Body of pancreas (tissue), 4 donors: Measurements from ENCODE around the gene ADAMTS16. TPM values are rescaled to one million over a fixed set of nuclear protein-coding genes. Genes with fewer than 3 reads are reported as not detected.

Experiments
- ATAC-seq: fragments of 150-250 bp; one replicate; pipeline ENCODE4 v1.9.1; 2016
- DNase-seq, 4 donors: peaks; one replicate each; pipeline ENCODE4 v3.0.0-alpha.2; 2019
- H3K27ac ChIP-seq, 4 donors: fragments of 200-600 bp; sonication (generic); 1 replicate in 3 of 4; 2 replicates in 1 of 4; pipeline versions ENCODE4 v1.5.1 to v1.6.1; 2016 to 2019; ENCODE audit warnings: mild to moderate bottlenecking in 1 of 4, mixed read lengths in 1 of 4, moderate library complexity in 1 of 4
- H3K27me3 ChIP-seq, 2 donors: fragments of 200-600 bp; sonication (generic); one replicate each; pipeline ENCODE4 v1.6.0; 2016; ENCODE audit warnings: mild to moderate bottlenecking in 1 of 2
- H3K36me3 ChIP-seq, 2 donors: fragments of 200-600 bp; sonication (generic); replicated peaks in 1 of 2; 2 replicates each; pipeline ENCODE4 v1.5.1; 2016; ENCODE audit warnings: low read depth in 2 of 2; ENCODE audit not compliant: insufficient read depth in 1 of 2
- H3K4me1 ChIP-seq: fragments of 200-600 bp; sonication (generic); one replicate; pipeline ENCODE4 v1.6.0; 2016
- H3K4me3 ChIP-seq, 2 donors: fragments of 200-600 bp; sonication (generic); 1 replicate in 1 of 2; 2 replicates in 1 of 2; pipeline ENCODE4 v1.5.1; 2016 to 2019
- H3K9me3 ChIP-seq, 3 donors: fragments of 200-600 bp; sonication (generic); 1 replicate in 2 of 3; 2 replicates in 1 of 3; pipeline ENCODE4 v1.5.1; 2016
- POLR2A ChIP-seq, 3 donors: fragments of 450-650 bp; IDR thresholded peaks; one replicate each; pipeline ENCODE4 v1.6.1; 2016; ENCODE audit warnings: antibody characterized with exemption in 3 of 3, mild to moderate bottlenecking in 2 of 3
- WGBS, 2 donors: methylation state at CpG; one replicate each; pipeline ENCODE4 v1.1.5; 2017; 5-methylcytosine and 5-hydroxymethylcytosine counted together
- intact Hi-C: fragments of 100-400 bp; cut with DNase I; formaldehyde crosslinking; loops from one replicate; pipeline ENCODE4 v1.15.1; 2023
- total RNA-seq, 2 donors: library from RNA; depleted of rRNA; stranded (reverse); fragments of >200 nt; gene quantifications; one replicate each; pipeline ENCODE4 v1.1.0, GENCODE V29; 2016
- TF ChIP-seq, protein P1 (sequence below), 7 experiments: fragments of 450-650 bp in 4 of 7; fragments of 200-600 bp in 3 of 7; sonication (generic) in 3 of 7; IDR thresholded peaks; one replicate each; pipeline ENCODE4 v1.5.1; 2016 to 2019; ENCODE audit warnings: antibody characterized with exemption in 7 of 7

The ADAMTS16 gene
- total RNA-seq, 2 donors from 2014 or later = 1.8 to 5.6 TPM

DNA sequence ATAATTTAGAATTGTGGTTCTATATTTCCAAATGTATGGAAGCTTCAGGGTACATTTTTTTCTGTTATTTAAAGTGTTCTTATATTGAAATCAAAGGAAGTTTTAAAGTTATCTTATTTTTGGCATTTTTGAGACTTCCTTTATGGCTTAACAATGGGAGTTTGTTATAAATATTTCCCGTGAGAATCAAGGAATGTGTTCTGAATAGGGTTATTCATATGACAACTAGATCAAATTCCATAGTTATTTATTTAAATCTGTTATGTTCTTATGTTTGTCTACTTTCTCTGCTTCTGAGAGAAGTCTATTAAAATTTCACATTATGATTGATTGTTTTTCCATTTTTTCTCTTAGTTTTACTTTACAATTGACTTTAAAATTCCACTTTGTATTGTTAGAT lies 135.1 kb downstream of the ADAMTS16 start:
- Histone ChIP-seq H3K27ac (no peak overlapping the region), H3K4me3 (no peak overlapping the region), H3K9me3 (no peaks in the 10 kb centered on the region), H3K27me3 (no peaks in the 10 kb centered on the region), H3K36me3 (no peaks in the 10 kb centered on the region), H3K4me1 (peaks cover 18% of the 10 kb centered on the region)
- TF ChIP-seq POLR2A (IDR thresholded peaks at IDR 0.05) = no peak
- TF ChIP-seq, protein P1, sequence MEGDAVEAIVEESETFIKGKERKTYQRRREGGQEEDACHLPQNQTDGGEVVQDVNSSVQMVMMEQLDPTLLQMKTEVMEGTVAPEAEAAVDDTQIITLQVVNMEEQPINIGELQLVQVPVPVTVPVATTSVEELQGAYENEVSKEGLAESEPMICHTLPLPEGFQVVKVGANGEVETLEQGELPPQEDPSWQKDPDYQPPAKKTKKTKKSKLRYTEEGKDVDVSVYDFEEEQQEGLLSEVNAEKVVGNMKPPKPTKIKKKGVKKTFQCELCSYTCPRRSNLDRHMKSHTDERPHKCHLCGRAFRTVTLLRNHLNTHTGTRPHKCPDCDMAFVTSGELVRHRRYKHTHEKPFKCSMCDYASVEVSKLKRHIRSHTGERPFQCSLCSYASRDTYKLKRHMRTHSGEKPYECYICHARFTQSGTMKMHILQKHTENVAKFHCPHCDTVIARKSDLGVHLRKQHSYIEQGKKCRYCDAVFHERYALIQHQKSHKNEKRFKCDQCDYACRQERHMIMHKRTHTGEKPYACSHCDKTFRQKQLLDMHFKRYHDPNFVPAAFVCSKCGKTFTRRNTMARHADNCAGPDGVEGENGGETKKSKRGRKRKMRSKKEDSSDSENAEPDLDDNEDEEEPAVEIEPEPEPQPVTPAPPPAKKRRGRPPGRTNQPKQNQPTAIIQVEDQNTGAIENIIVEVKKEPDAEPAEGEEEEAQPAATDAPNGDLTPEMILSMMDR (IDR thresholded peaks at IDR 0.05) = no peak
- 22 to 26% methylated on average over 1 of the region's 1 CpG for WGBS, 2 donors
- intact Hi-C loops = no loop called here
- ATAC-seq = no peak
- no peak for DNase-seq

DNA sequence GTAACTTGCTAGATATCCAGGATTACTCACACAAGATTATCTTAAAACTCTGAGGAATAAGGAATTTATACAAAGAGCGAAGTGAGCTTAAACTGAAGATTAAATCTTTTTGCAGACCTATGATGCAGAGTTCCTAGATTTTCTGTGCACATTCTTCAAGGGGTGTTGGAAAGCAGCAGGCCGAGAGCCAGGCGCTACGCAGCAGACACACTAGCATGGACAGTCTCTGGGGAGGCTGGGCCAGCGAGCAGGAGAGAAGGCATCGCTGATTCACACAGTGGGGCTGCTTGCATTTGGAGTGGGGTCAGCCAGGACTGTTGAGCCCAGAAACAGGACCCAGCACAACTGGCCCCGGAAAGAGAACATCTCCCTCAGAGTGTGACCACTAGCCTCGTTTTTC lies 136.3 kb downstream of the ADAMTS16 start:
- H3K36me3 ChIP-seq = no peaks in the 10 kb centered on the region
- peaks cover 11% of the 10 kb centered on the region for H3K4me1 ChIP-seq
- H3K4me3 ChIP-seq = no peak overlapping the region
- intact Hi-C loops = no loop called here
- no peaks in the 10 kb centered on the region for H3K9me3 ChIP-seq
- DNase-seq (no peak), ATAC-seq (no peak)
- no peaks in the 10 kb centered on the region for H3K27me3 ChIP-seq
- WGBS, 2 donors = 87 to 89% methylated on average over 8 of the region's 8 CpGs
- H3K27ac ChIP-seq = no peak overlapping the region
- TF ChIP-seq POLR2A (IDR thresholded peaks at IDR 0.05) = no peak
- TF ChIP-seq, protein P1 (IDR thresholded peaks at IDR 0.05) = no peak

DNA sequence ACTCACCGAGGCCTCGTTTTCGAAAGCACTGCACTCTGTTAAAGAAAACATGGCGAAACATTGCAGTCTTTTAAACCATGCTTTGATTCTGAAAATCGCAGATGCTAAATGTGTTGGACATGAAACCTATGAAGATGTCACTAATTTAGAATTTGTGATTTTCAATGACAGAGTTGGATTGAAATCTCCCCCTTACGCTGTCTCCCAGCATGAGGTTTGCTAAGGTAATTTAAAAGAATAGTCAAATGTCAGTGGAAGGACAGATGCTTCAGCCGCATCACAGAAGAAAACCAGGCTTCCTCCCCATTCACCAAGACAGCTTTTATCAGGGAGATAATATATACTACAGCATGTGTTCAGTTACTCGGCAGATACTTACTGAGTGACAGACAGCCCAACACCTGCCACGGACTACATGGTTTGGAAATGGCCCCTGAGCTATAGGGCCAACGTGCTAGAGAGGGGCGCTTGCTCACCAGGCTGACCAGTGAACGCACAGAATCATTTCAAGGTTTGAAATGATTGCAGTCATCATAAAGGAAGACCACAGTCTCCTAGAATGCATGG lies 136.9 kb downstream of the ADAMTS16 start:
- Histone ChIP-seq H3K9me3 (no peaks in the 10 kb centered on the region), H3K27ac (no peak overlapping the region), H3K4me3 (no peak overlapping the region), H3K27me3 (no peaks in the 10 kb centered on the region), H3K36me3 (no peaks in the 10 kb centered on the region), H3K4me1 (peaks cover 4% of the 10 kb centered on the region)
- TF ChIP-seq POLR2A (IDR thresholded peaks at IDR 0.05) = no peak
- TF ChIP-seq, protein P1 (IDR thresholded peaks at IDR 0.05) = no peak
- ATAC-seq (no peak), DNase-seq (no peak)
- WGBS, 2 donors = 77 to 80% methylated on average over 12 of the region's 12 CpGs
- intact Hi-C loops = no loop called here

DNA sequence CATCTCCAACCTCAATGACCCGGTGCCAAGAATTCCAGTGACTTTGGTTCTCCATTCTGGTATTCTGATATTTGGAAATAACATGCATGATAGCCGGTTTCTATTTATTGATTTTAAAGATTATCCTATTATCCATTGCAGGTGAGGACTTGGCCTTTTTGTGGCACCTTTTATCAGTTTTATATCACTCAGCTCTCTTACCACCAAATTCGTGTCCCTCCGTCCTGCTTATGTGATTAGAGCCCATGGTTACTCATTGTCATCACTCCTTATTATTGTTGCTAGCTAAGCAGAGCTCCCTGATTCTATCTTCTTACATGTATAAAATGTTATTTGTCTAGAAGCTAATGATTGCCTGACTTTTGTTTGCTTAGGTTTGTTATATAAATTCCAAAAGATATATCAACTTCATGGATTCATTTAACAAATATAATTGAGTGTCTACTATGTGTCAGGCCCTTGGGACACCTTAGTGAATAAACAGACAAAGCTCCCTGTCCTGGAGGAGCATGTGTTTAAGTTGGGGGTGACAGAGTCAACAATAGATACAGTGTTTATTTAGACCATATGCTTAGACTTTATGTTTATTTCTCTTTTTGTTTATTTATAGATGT lies 138.2 kb downstream of the ADAMTS16 start:
- Histone ChIP-seq H3K27me3 (no peaks in the 10 kb centered on the region), H3K27ac (no peak overlapping the region), H3K4me1 (peaks cover 4% of the 10 kb centered on the region), H3K36me3 (no peaks in the 10 kb centered on the region), H3K9me3 (no peaks in the 10 kb centered on the region), H3K4me3 (no peak overlapping the region)
- no peak for DNase-seq
- TF ChIP-seq, protein P1 (IDR thresholded peaks at IDR 0.05) = no peak
- no peak for TF ChIP-seq POLR2A (IDR thresholded peaks at IDR 0.05)
- intact Hi-C loops = no loop called here
- ATAC-seq = no peak
- WGBS, 2 donors = 50 to 53% methylated on average over 4 of the region's 4 CpGs
